Measurements from ENCODE around the gene KHK. TPM values are rescaled to one million over a fixed set of nuclear protein-coding genes. Genes with fewer than 3 reads are reported as not detected.
A peak's percentile ranks its signal among the peaks of the same experiment; 100 is the strongest.

Gene KHK
- total and polyA plus RNA-seq, 9 of the 15 experiments (the other 6 are each of a cell fraction or from before 2014, with no cell fraction given): 1.5 to 10.7 (median 5.2) TPM

DNA sequence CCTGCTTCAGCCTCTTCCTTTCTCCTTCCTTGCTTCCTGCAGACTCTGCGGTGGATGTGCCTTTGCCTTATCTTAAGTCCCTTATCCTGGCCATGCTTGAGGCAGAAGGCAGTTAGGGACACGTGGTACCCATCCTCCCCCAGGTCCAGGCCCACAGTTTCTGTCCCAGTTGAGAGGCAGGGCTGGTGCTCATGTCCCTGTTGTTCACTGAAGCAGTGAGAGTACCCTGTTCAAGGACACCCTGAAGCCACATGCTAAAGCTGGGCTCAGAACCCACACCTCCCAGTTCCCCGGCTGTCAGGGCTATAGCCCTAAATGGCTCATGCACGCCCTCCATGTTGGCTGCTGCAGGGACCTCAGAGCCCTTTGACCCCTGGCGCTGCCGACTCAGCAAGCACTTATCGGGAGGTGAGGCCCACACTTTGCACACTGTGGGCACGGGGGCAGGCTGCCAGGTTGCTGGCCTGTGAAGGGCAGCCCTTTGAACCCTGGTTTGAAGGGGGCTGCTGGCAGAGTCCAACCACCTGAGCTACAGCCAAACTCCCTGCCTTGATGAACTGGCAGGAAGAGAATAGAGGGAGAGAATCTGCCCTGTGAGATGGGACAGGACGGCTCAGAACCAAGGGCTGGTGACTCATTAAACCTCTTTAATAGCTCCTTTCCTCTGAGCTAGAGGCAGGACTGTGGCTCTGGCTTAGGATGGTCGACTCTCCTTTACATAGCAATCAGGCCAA is 6.3 kb downstream of the KHK start (continued):
- TF ChIP-seq, protein P1, sequence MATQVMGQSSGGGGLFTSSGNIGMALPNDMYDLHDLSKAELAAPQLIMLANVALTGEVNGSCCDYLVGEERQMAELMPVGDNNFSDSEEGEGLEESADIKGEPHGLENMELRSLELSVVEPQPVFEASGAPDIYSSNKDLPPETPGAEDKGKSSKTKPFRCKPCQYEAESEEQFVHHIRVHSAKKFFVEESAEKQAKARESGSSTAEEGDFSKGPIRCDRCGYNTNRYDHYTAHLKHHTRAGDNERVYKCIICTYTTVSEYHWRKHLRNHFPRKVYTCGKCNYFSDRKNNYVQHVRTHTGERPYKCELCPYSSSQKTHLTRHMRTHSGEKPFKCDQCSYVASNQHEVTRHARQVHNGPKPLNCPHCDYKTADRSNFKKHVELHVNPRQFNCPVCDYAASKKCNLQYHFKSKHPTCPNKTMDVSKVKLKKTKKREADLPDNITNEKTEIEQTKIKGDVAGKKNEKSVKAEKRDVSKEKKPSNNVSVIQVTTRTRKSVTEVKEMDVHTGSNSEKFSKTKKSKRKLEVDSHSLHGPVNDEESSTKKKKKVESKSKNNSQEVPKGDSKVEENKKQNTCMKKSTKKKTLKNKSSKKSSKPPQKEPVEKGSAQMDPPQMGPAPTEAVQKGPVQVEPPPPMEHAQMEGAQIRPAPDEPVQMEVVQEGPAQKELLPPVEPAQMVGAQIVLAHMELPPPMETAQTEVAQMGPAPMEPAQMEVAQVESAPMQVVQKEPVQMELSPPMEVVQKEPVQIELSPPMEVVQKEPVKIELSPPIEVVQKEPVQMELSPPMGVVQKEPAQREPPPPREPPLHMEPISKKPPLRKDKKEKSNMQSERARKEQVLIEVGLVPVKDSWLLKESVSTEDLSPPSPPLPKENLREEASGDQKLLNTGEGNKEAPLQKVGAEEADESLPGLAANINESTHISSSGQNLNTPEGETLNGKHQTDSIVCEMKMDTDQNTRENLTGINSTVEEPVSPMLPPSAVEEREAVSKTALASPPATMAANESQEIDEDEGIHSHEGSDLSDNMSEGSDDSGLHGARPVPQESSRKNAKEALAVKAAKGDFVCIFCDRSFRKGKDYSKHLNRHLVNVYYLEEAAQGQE (IDR thresholded peaks at IDR 0.05; ENCODE audit: borderline replicate concordance): peak; percentile 36; the same call in 1 of the 2 replicates
- TF ChIP-seq, protein P1 (CRISPR knock-in tag; IDR thresholded peaks at IDR 0.05; ENCODE audit: low read depth): no peak
- TF ChIP-seq ZNF143 (CRISPR knock-in tag; IDR thresholded peaks at IDR 0.05) (peak; percentile 29; the same call in 1 of the 2 replicates), JUN (IDR thresholded peaks at IDR 0.05; ENCODE audit: borderline replicate concordance, low read depth, low read length) (no peak), JUN (CRISPR knock-in tag; IDR thresholded peaks at IDR 0.05; ENCODE audit: borderline replicate concordance) (no peak), TCF3 (CRISPR knock-in tag; IDR thresholded peaks at IDR 0.05) (peak; percentile 87)
- TF ChIP-seq, protein P2, sequence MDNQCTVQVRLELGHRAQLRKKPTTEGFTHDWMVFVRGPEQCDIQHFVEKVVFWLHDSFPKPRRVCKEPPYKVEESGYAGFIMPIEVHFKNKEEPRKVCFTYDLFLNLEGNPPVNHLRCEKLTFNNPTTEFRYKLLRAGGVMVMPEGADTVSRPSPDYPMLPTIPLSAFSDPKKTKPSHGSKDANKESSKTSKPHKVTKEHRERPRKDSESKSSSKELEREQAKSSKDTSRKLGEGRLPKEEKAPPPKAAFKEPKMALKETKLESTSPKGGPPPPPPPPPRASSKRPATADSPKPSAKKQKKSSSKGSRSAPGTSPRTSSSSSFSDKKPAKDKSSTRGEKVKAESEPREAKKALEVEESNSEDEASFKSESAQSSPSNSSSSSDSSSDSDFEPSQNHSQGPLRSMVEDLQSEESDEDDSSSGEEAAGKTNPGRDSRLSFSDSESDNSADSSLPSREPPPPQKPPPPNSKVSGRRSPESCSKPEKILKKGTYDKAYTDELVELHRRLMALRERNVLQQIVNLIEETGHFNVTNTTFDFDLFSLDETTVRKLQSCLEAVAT (IDR thresholded peaks at IDR 0.05): no peak
- TF ChIP-seq, protein P3, sequence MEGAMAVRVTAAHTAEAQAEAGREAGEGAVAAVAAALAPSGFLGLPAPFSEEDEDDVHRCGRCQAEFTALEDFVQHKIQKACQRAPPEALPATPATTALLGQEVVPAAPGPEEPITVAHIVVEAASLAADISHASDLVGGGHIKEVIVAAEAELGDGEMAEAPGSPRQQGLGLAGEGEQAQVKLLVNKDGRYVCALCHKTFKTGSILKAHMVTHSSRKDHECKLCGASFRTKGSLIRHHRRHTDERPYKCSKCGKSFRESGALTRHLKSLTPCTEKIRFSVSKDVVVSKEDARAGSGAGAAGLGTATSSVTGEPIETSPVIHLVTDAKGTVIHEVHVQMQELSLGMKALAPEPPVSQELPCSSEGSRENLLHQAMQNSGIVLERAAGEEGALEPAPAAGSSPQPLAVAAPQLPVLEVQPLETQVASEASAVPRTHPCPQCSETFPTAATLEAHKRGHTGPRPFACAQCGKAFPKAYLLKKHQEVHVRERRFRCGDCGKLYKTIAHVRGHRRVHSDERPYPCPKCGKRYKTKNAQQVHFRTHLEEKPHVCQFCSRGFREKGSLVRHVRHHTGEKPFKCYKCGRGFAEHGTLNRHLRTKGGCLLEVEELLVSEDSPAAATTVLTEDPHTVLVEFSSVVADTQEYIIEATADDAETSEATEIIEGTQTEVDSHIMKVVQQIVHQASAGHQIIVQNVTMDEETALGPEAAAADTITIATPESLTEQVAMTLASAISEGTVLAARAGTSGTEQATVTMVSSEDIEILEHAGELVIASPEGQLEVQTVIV (CRISPR knock-in tag; IDR thresholded peaks at IDR 0.05; ENCODE audit: borderline replicate concordance): no peak
- TF ChIP-seq, protein P4, sequence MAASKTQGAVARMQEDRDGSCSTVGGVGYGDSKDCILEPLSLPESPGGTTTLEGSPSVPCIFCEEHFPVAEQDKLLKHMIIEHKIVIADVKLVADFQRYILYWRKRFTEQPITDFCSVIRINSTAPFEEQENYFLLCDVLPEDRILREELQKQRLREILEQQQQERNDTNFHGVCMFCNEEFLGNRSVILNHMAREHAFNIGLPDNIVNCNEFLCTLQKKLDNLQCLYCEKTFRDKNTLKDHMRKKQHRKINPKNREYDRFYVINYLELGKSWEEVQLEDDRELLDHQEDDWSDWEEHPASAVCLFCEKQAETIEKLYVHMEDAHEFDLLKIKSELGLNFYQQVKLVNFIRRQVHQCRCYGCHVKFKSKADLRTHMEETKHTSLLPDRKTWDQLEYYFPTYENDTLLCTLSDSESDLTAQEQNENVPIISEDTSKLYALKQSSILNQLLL (CRISPR knock-in tag; IDR thresholded peaks at IDR 0.05; ENCODE audit: borderline replicate concordance): no peak
- TF ChIP-seq, protein P5, sequence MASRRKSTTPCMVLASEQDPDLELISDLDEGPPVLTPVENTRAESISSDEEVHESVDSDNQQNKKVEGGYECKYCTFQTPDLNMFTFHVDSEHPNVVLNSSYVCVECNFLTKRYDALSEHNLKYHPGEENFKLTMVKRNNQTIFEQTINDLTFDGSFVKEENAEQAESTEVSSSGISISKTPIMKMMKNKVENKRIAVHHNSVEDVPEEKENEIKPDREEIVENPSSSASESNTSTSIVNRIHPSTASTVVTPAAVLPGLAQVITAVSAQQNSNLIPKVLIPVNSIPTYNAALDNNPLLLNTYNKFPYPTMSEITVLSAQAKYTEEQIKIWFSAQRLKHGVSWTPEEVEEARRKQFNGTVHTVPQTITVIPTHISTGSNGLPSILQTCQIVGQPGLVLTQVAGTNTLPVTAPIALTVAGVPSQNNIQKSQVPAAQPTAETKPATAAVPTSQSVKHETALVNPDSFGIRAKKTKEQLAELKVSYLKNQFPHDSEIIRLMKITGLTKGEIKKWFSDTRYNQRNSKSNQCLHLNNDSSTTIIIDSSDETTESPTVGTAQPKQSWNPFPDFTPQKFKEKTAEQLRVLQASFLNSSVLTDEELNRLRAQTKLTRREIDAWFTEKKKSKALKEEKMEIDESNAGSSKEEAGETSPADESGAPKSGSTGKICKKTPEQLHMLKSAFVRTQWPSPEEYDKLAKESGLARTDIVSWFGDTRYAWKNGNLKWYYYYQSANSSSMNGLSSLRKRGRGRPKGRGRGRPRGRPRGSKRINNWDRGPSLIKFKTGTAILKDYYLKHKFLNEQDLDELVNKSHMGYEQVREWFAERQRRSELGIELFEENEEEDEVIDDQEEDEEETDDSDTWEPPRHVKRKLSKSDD (conservative IDR thresholded peaks at IDR 0.05; ENCODE audit: low read length): no peak
